Measurements from ENCODE around the gene DCLRE1B. TPM values are rescaled to one million over a fixed set of nuclear protein-coding genes. Genes with fewer than 3 reads are reported as not detected.

Gene DCLRE1B
- total and polyA plus RNA-seq, 8 donors = 0.68 to 2.7 (median 1.3) TPM

DNA sequence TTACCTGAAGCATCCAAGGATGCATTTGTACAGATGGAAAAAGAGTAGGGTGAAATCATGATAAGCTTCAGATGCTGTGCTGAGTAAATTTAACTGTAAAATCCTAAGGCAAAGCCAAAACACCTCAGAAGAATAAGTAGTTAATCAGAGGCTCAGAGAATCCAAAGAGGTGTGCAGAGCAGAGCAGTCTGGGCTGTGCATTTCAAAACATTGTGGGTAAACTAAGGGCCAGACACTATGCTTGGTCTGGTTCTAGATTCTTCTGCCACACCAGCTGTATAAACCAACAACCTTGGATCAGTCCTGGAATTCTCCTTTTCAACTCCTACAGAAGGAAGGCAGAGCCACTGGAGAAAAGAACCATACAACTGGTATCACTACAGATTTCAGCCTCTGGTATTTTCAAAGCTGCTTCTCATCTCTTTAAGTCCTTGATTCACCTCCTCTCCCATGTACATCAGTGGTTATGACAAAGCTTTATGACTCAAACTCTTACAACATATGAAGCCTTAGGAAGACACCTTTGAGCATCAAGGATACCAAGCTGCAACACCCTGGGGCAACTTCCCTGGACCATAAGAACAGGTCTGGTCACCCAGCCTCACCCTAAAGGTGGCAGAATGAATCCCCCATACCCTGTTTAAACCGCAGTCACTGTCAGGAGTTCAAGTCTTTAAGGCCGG is 12.4 kb downstream of the DCLRE1B start:
- ATAC-seq (no peak), DNase-seq (no peak), FAIRE-seq (no peak)
- Histone ChIP-seq H3K27ac (no peak overlapping the region), H3K4me3 (no peak overlapping the region), H3K9me3 (no peaks in the 10 kb centered on the region), H3K27me3 (no peaks in the 10 kb centered on the region), H3K36me3 (no peaks in the 10 kb centered on the region), H3K4me1 (peaks cover 0 to 3% (median 0%) of the 10 kb centered on the region in 3 donors)
- 86 to 89% methylated on average over 2 of the region's 2 CpGs for WGBS, 2 donors
- intact Hi-C loops (cut with DNase I) = no loop called here
- TF ChIP-seq, protein P1, sequence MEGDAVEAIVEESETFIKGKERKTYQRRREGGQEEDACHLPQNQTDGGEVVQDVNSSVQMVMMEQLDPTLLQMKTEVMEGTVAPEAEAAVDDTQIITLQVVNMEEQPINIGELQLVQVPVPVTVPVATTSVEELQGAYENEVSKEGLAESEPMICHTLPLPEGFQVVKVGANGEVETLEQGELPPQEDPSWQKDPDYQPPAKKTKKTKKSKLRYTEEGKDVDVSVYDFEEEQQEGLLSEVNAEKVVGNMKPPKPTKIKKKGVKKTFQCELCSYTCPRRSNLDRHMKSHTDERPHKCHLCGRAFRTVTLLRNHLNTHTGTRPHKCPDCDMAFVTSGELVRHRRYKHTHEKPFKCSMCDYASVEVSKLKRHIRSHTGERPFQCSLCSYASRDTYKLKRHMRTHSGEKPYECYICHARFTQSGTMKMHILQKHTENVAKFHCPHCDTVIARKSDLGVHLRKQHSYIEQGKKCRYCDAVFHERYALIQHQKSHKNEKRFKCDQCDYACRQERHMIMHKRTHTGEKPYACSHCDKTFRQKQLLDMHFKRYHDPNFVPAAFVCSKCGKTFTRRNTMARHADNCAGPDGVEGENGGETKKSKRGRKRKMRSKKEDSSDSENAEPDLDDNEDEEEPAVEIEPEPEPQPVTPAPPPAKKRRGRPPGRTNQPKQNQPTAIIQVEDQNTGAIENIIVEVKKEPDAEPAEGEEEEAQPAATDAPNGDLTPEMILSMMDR (IDR thresholded peaks at IDR 0.05) = no peak

DNA sequence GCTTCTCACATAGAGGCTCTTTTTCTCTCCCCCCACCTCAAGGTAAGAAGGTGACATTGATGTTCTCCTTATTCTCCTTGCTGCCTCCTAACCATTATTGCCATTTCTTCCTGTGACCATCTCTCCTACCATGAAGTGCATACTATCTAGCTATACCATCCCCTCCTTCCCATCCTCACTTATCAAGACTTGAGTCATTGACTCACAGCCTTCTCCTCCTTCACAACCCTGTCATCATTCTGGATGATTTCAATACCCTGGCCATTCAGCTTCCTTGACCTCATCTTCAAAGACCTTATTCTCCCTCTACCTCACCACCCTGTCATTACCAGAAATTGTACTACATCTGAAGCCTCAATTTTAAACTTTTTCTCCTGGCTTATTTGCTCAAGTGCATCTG is 13.1 kb downstream of the DCLRE1B start:
- ATAC-seq = no peak
- no peak for DNase-seq
- FAIRE-seq = no peak
- Histone ChIP-seq H3K36me3 (no peaks in the 10 kb centered on the region), H3K9me3 (no peaks in the 10 kb centered on the region), H3K4me1 (no peaks in the 10 kb centered on the region), H3K27me3 (no peaks in the 10 kb centered on the region), H3K4me3 (no peak overlapping the region), H3K27ac (no peak overlapping the region)
- TF ChIP-seq, protein P1 (IDR thresholded peaks at IDR 0.05) = no peak
- intact Hi-C loops (cut with DNase I) = no loop called here

DNA sequence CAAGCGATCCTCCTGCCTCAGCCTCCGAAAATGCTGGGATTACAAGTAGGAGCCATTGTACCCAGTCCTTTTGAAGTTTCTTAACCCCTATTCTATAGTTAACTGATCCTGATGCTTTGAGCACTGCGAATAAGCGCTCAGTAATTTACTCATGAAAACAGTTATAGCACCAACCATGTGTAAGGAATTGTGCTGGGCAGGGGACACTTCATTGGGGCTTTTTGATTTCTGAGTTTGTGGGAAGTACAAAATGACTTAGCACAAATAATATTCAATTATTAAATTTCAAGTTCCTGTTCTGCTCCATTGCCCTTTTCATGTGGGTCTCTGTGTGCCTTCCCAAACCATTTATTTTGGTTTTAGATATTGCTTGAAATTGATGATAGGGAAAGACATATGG is 17.8 kb downstream of the DCLRE1B start:
- H3K27ac ChIP-seq = no peak overlapping the region
- intact Hi-C loops (cut with DNase I) = no loop called here
- H3K9me3 ChIP-seq = no peaks in the 10 kb centered on the region
- no peak overlapping the region for H3K4me3 ChIP-seq
- DNase-seq = no peak
- H3K4me1 ChIP-seq = peaks cover 3 to 6% (median 4%) of the 10 kb centered on the region in 3 donors
- no peaks in the 10 kb centered on the region for H3K27me3 ChIP-seq
- 69 to 93% methylated on average over 4 of the region's 4 CpGs for WGBS, 2 donors
- H3K36me3 ChIP-seq = no peaks in the 10 kb centered on the region
- no peak for FAIRE-seq
- no peak for ATAC-seq
- TF ChIP-seq, protein P1 (IDR thresholded peaks at IDR 0.05) = no peak

DNA sequence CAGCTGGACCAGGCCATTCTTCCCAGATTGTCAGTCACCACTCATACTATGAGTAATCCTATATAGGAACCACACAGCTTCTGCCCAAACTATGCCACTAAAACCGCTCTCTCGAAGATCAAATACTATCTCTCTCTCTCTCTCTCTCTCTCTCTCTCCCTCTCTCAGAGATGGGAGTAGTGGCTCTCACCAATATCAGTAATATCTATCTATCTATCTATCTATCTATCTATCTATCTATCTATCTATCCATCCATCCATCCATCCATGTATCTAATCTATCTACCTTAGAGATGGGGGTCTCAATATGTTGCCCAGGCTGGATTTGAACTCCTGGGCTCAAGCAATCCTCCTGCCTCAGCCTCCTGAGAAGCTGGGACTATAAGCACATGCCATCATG is 19.3 kb downstream of the DCLRE1B start:
- DNase-seq (no peak), ATAC-seq (no peak), FAIRE-seq (no peak)
- Histone ChIP-seq H3K36me3 (no peaks in the 10 kb centered on the region), H3K27me3 (no peaks in the 10 kb centered on the region), H3K4me3 (no peak overlapping the region), H3K27ac (no peak overlapping the region), H3K4me1 (peaks cover 3 to 8% (median 5%) of the 10 kb centered on the region in 3 donors), H3K9me3 (no peaks in the 10 kb centered on the region)
- 90 to 98% methylated on average over 2 of the region's 2 CpGs for WGBS, 2 donors
- TF ChIP-seq, protein P1 (IDR thresholded peaks at IDR 0.05) = no peak
- intact Hi-C loops (cut with DNase I) = no loop called here

DNA sequence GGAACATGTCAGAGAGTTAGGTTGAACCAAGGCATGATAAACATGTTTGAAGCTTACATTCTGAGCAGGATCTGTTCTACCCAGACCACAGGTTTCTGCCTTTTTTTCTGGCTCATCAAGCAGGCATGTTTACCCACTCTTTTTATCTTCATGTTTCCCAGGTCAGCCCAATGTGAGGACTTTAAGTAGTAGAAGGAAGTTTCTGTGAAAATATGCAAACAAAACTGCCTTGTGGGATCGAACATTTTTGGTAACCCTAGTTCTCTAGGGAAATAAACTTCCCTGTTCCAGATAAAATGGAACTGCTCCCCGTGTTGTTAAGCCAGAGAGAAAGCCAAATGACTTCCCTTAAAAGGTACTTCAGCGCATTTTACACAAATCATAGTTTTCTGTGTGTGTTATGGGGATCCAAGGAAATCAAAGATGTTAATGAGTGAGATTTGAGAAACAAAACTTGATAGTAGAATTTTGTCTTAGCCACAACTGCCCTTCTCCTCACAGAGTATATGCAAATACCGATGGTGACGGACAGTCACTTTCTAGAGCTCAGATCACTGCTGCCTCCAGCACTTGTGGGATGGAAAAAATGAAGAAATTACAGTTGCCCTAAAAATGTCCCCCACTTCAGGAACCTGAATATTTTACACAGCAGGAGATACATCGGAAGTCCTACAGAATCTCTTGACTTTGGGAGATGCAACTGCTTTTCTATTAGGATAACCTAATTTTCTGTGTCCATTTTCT is 23.2 kb downstream of the DCLRE1B start:
- WGBS, 2 donors = 5 to 6% methylated on average over 6 of the region's 6 CpGs
- DNase-seq (no peak), ATAC-seq (peak in 3 of 4 donors; percentile 13 to 40 (median 34)), FAIRE-seq (no peak)
- peaks cover 23 to 35% (median 31%) of the 10 kb centered on the region in 3 donors for H3K4me1 ChIP-seq
- H3K27me3 ChIP-seq = no peaks in the 10 kb centered on the region
- H3K27ac ChIP-seq = peak overlapping the region; percentile 62 to 97 (median 96)
- intact Hi-C loops (cut with DNase I) = no loop called here
- TF ChIP-seq, protein P1 (IDR thresholded peaks at IDR 0.05) = no peak
- H3K36me3 ChIP-seq = no peaks in the 10 kb centered on the region
- no peaks in the 10 kb centered on the region for H3K9me3 ChIP-seq
- H3K4me3 ChIP-seq = peak overlapping the region; percentile 76 to 91 (median 86)

Data from pancreas (tissue), 10 donors.